ENCODE data around the gene NUDT2. TPM values are rescaled to one million over a fixed set of nuclear protein-coding genes. Genes with fewer than 3 reads are reported as not detected.

NUDT2 gene
- total and polyA plus RNA-seq, 2 of the 4 experiments (the other 2 are of a cell fraction) = 36.6 to 45.0 TPM

- dilution Hi-C loops (cut with HindIII; ENCODE audit: low sequenced_read_pairs, unreplicated experiment) (no loop called here), intact Hi-C loops (cut with micrococcal nuclease) (loop anchor here (10.0 kb wide), 1 partner anchor 202 kb away; the partner anchor contains the start of gene DCAF12), in situ Hi-C loops (cut with MboI; ENCODE audit: low sequenced_read_pairs) (no loop called here)
- H2BK20ac ChIP-seq (ENCODE audit: low read depth, low read length) = no peak overlapping the region
- peaks cover 44 to 60% of the 10 kb centered on the region in 2 experiments for H3K79me1 ChIP-seq (ENCODE audit: low read depth in 1 of 2, low read length in 2 of 2)
- no peak for ATAC-seq (ENCODE audit: low read depth)
- no peak overlapping the region for H3K27ac ChIP-seq (ENCODE audit: insufficient read depth, low read length)
- H3K4me1 ChIP-seq (ENCODE audit: control insufficient read depth, insufficient read depth, low read length) = peaks cover 8% of the 10 kb centered on the region
- no peak overlapping the region for H3K18ac ChIP-seq (ENCODE audit: low read depth, low read length)
- H3K27me3 ChIP-seq (ENCODE audit: control insufficient read depth, insufficient read depth, low read length) = no peaks in the 10 kb centered on the region
- no peak for DNase-seq
- H2BK5ac ChIP-seq (ENCODE audit: low read depth, low read length, poor library complexity, severe bottlenecking) = peak overlapping the region; percentile 50
- H4K5ac ChIP-seq (ENCODE audit: low read depth, low read length) = no peak overlapping the region
- H4K8ac ChIP-seq (ENCODE audit: low read depth in 2 of 2, low read length in 2 of 2) = peak overlapping the region in 1 of 2 experiments; percentile 60; a peak in 2 of 4 replicates
- BruUV-seq (replicated peaks) = no TSS peak
- no peaks in the 10 kb centered on the region for H3K9me3 ChIP-seq (ENCODE audit: control insufficient read depth, insufficient read depth, low read length)
- no peak overlapping the region for H3K23ac ChIP-seq (ENCODE audit: low read depth, low read length)
- H3K9me1 ChIP-seq (ENCODE audit: insufficient read depth, low read length) = peaks cover 3% of the 10 kb centered on the region; the same call in 1 of the 2 replicates
- WGBS, 2 experiments (ENCODE audit: extremely low coverage in 2 of 2, insufficient read length in 1 of 2) = no CpG with 5 or more reads among the region's 1 CpG
- no peak overlapping the region for H3K56ac ChIP-seq (ENCODE audit: extremely low read depth, insufficient read depth, low read length)
- H4K20me1 ChIP-seq (ENCODE audit: insufficient read depth, low read length) = no peaks in the 10 kb centered on the region
- no peak overlapping the region for H2BK120ac ChIP-seq (ENCODE audit: low read depth, low read length)
- no peak overlapping the region for H2AFZ ChIP-seq (replicated peaks; ENCODE audit: low read length, poor library complexity)
- H3K36me3 ChIP-seq (ENCODE audit: control insufficient read depth, insufficient read depth, low read length) = no peaks in the 10 kb centered on the region
- H2AK5ac ChIP-seq (ENCODE audit: low read depth, low read length) = no peak overlapping the region
- H4K91ac ChIP-seq (ENCODE audit: insufficient read depth, low read depth, low read length) = no peak overlapping the region
- no peak overlapping the region for H3K4me3 ChIP-seq (ENCODE audit: insufficient read depth, low read depth, low read length)
- H3K9ac ChIP-seq (ENCODE audit: low read depth, low read length) = no peak overlapping the region
- no peak overlapping the region for H3K4me2 ChIP-seq (ENCODE audit: low read depth, low read length)
- H2BK15ac ChIP-seq (ENCODE audit: low read depth, low read length) = no peak overlapping the region
- no peak overlapping the region for H3K14ac ChIP-seq (replicated peaks; ENCODE audit: low read depth, low read length)
- POLR2A ChIA-PET (ENCODE audit: unreplicated experiment) = interaction anchor here (0.7 kb wide), 1 partner anchor 548 kb away, joined by 3 read pairs; no protein-coding TSS in a partner anchor
- H2AK9ac ChIP-seq (replicated peaks; ENCODE audit: low read depth, low read length, poor library complexity) = no peak overlapping the region
- H3K4ac ChIP-seq (ENCODE audit: low read depth, low read length) = 0 out of 2 replicates have a peak overlapping the region, but pooled peaks have one; percentile 39
- peak; percentile 85 for TF ChIP-seq MAFK (IDR thresholded peaks at IDR 0.05; ENCODE audit: low read depth, low read length)
- no peak for TF ChIP-seq SMC3 (IDR thresholded peaks at IDR 0.05; ENCODE audit: low read depth, low read length)
- CTCF ChIA-PET = no interaction called here
These were observed 2.7 kb upstream of the NUDT2 start for GRCh38 chr9:34326690-34327089.
